GM11168 (cell line): ENCODE data around the gene DLL1.
"Not testable (repeated sequence)": the region's sequence is repeated elsewhere in the genome, so short reads cannot be mapped to it uniquely, and the experiment has no call there.

Experiments used
- in situ Hi-C: fragments of 300-500 bp; cut with MboI; formaldehyde crosslinking; loops from one replicate; pipeline ENCODE4 v1.12.0; 2022; ENCODE audit warnings: low sequenced_read_pairs; ENCODE audit not compliant: unreplicated experiment

The DLL1 gene

DNA sequence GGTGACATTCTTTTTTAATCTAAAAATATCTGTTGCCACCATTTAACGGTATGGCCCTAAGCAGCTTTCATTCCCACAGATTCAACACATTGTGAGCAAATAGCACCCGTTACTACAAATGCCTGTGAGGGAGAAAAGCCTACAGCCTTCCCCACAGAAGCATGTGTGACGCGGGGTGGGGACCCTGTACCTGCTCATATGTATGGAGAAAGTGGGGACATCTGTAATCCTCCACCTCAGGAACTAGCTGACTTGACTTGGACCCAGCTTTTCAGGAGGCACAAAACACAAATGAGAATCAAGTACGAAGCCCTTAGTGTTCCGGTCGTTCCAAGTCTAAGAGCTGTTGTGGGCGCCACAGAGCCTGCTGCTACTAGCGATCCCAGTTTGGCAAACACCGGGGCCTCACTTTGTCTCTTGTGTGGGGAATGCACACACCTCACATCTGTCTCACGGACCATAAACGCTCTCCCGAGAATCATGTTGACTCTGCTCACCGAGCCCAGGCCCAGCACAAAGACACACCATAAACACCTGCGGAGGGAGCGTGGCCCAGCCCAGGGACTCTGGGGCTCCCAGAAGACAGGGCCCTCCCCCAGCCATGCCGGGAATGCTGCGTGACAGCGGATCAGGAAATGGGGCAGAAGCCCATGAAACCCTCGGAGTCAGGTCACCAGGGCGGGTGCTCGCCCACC is 21.6 kb downstream of the DLL1 start:
- in situ Hi-C loops = no loop called here

DNA sequence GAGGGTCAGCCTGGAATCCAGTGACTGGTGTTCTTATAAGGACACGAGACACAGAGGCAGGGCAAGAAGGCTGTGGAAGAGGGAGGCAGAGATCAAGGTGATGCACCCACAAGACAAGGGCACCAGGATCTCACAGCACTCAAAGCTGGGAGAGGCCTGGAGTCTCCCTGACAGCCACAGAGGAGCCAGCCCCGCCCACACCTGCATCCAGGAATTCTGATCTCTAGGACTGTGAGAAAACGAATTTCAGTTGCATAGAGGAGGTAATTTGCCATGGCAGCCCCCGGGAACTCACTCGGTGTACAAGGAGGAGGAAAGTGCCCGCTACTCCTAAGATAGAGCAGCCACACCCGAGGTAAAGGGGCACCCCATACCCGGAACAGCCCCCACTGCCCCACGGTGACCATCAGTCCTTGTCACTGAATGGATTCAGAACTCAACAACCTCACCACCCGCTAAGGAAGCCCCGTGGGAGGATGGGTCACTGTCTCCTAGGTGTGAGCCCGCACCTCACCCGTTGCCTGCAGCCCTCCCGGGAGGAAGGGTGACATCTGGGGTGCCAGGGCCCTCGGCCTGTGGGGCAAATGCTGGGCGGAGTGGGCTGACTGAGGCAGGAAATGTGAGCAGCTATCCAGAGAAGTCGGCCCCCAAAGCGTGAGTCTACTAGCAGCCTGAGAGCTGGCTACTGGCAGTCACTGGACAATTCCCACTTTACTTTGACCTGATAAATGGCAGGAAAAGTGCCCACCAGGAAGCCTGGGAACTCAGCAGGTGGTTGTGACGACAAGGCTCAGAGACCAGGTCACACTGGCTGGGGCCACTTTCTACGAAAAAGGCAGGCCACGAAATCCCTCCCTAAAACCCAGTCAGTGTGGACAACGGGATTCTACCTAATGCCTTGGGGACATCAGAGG is 22.4 kb downstream of the DLL1 start:
- in situ Hi-C loops = no loop called here

DNA sequence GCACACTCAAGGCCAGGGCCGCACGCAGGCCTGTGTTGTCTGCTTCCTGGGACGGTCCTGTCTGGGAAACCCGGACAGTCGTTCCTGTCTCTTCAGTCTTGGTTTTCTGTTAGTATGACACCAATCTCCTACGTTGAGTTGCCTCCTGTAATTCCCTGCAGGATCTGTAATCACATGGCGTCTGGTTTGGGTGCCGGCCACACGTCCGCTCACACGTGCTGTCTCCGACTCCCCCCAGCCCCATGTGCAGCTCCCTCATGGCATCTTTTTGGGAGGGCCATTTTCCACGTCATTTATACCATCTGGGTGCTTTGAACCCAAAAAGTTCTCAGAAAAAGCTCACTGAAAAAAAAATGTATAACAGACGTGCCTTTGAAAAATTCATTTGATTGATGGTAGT is 23.2 kb downstream of the DLL1 start:
- in situ Hi-C loops = no loop called here

DNA sequence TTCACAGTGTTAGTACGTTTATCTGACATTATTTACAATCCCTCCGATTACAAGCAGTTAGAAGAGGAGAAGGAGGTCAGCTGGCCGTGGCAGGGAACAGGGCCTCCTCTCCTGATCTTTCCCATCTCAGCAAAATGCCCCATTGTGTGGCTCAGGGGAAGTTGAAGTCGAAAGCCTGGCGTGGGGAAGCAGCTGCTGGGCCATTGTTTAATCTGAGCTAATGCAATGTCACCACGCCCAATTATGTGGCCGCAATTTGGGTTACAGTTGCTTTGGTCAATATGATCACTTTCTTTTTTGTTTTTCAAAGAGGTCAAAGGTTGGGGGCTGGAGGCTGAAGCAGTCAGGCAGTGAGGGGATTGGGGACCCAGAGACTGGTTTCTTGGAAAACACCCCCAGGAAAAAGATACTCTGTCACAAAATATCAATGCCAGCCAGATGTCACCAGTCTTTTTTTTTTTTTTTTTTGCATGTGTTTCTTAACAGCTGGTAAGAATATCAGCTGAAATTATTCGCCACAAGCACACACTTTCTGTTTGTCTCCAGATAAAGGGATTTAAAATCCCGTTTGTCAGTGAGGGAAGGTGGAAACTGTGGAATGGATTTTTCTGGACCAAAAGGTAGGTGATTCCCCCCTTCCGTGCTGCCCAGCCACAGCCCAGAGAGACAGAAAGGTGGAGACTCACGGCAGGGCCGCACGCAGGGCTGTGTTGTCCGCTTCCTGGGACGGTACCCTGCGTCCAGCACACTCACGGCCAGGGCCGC is 24.6 kb downstream of the DLL1 start:
- in situ Hi-C loops = no loop called here

DNA sequence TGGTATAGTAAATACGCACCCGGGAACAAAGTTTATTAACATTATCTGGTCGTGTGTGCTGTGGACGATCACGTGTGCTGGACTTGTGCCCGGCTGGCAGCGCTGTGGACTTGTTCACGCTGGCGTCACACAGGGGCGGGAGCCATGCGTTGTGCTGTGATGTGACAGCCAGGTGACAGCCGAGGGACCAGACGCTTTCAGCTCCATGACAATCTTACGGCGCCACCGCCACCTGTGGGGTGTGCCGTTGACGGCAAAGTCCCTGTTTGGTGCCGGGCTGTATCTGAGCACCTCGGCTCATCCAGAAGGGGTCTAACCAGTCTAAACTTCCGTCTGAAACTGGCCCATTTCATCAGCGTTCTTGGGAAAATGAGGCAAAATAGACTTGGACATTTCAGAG is 25.2 kb downstream of the DLL1 start:
- in situ Hi-C loops = no loop called here

DNA sequence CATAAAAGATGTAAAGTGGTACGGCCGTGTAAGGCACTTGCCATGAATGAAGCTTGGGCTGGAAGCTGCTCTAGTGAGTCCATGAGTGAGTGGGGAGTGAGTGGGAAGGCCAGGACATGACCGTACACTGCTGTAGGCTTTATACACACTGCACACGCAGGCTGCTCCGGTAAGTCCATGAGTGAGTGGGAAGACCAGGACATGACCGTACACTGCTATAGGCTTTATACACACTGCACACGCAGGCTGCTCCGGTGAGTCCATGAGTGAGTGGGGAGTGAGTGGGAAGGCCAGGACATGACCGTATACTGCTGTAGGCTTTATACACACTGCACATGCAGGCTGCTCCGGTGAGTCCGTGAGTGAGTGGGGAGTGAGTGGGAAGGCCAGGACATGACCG is 26.2 kb downstream of the DLL1 start:
- in situ Hi-C loops = not testable (repeated sequence)

DNA sequence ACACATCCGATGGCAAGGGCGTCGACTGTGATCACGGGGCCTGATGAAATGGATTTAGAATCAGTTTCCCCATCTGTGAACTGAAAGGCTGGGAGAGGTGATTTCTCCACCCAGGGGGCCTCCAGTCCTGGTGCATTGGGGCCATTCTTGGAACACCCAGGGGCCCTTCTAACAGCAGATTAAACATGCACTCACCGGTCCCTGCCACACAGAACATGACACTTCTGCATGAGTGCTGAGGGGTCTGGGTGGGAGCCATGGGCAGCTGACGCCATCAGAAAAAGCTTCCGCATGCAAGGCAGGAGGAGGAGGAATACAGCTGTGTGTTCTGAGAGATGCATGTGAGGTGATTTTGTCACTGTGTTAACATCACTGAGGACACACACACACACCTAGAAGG is 26.8 kb downstream of the DLL1 start:
- in situ Hi-C loops = no loop called here

DNA sequence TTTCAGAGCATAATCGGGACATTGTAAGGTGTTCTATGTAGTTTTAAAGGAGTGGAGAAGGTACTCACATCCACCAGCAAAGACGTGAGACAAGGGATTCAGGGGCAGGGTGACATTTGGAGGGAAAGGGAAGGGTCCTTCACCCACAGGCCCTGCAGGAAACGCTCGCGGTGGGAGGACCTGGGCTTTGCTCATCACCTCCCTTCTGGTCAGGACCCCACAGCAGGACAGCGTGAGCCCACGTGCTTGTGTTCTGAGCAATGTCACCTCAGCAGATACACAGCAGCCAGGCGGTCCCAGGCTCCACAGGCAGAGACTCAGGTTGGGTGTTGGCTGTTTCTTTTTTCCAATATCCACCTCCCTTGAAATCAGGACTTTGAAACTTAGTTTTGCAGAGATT is 27.5 kb downstream of the DLL1 start:
- in situ Hi-C loops = no loop called here

DNA sequence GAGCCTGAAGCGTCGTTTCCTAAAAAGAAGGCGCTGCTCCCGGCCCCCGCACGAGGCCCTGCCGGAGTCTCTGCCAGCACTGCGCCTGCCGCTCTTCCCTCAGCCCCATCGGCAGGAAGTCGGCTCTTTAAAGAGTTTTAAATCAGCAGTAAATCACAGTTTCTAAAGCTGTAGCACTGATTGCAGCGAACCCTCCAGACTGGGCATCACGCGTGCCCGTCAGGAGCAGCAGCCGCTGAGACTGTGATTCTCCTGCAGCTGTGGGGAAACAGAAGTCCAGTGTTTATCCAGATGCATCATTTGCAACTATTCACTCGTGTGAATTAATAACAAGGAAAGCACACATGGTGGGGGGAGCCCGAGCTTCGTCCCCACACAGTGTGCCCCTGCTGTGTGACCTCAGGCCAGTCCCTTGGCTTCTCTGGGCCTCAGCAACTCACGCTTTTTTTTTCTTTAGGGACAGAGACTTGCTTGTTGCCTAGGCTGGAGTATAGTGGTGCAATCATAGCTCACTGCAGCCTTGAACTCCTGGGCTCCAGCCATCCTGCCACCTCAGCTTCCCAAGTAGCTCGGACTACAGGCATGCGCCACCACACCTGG is 28.3 kb downstream of the DLL1 start:
- in situ Hi-C loops = no loop called here

DNA sequence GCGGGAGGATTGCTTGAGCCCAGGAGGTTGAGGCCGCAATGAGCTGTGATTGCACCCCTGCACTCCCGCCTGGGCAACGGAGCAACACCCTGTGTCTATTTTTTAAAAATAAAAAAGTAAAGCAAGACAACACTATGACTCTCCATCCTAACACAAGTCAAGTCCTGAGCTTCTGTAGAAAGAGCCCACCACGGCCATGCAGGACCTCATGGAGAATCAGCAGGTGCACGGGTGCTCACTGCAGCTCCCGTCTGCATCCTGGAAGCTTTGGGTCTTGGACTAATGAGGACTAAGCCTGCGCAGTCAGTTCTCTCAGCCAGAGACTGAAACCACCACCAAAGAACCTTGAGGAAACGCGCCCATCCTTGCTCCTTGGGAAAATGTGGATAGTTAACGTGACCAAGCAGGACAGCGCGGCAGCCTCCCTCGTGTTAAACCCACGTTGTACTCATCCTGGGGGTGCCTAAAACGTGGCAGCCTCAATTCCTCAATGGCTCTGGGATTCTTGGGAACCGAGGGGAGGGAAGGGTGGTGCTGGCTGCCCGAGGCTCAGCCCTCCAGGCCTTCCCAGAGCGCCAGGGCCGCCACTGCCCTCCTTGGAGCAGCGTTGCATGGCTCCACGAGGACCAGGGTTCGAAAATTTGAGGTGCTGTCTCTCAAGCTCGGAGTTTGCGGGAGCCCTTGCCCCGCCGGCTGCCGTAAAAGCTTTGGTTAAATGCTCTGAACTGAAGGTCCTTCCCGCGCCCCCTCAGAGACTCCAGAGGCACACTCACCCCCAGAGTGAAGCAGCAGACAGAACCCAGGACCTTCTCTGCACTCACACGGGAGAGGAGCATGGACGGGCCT is 29.0 kb downstream of the DLL1 start:
- in situ Hi-C loops = no loop called here

DNA sequence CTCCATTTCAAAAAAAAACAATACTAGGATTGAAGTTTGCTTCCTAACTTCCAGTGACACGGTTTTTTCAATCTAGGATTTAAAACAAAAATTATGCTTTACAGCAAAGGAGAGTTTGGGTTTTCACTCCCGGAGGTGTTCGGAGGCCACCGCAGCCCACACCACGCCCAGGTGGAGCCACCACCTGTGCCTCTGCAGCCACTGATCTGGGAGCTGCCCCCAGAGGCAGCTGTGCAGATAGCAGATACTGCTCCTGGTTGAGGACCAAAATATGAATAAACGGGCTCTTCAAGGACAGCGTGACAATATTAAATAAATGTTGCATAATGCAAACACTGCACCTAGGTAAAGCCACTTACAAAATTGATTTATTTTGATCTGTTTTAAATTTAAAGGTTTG is 30.2 kb downstream of the DLL1 start:
- in situ Hi-C loops = no loop called here

DNA sequence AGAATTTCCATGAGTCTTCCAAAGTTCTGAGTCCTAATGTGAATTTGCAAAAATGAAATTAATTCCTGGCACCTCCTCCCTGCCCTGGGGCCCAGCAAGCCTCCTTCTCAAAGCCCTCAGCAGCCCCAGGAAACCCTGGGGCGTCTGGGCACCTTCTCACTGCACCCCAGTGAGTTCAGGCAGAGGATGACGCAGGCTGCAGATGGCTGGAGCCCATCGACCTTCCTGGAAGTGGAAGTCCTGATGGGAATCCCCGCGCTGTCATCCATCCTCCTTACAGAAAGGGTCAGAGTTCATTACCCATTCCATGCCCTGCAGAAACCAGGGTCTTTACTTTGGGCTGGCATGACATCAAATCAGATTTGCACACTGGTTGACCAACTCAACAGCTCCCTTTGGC is 31.6 kb downstream of the DLL1 start:
- in situ Hi-C loops = no loop called here

DNA sequence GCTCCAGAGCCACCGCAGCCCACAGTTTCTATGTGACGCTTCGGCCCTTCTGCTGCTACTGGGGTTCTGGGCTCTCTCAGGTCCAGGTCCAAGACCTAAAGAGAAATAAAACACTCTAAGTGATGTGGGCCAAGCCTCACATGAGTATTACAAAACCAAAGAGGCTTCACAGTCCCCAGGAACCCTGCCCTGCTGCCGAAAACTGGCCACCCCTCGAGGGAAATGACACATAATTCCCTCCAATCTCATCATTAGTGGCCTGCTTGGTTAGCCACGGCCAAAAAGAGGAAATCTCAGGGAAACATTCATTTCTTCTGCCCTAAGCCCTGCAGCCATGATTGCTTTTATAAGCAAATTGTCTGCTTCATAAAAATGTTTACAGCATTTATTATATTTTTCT is 32.5 kb downstream of the DLL1 start:
- in situ Hi-C loops = no loop called here

DNA sequence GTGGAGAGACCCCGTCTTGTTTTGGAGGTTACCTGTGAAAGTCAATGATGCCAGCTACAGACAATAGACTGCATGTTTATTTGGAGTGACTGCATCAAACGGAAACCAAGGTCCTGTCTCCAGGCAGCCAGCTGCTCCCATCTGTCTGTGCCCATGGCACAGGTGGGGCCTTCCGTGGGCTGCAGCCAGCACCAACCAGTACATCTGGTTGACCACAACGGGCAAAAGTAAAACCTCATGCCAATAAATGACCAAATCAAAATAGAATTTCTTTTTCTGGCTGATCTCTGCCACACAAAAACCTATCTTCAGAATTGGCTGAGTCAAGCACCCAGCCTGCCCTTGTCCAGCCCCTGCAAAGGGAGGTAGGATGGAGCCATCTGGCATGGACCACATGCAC is 33.5 kb downstream of the DLL1 start:
- in situ Hi-C loops = no loop called here

DNA sequence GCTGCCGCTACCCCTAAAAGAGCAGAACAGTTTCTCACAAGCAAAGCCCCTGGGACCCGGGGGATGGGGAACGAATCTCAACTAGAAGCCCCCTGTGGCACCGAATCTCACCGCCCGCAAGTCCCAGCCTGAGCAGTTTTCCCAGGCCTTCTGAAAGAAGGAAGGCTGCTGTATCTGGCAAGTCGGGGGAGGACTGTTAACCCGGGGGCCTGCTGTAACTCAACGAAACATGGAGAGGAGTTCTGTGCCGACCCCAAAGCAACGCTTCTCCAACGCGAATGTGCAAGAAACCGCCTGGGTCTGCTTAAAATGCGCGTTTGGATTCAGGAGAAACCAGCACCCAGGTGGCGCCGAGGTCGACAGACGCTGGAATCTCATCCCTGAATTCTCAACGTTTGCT is 34.2 kb downstream of the DLL1 start:
- in situ Hi-C loops = no loop called here

DNA sequence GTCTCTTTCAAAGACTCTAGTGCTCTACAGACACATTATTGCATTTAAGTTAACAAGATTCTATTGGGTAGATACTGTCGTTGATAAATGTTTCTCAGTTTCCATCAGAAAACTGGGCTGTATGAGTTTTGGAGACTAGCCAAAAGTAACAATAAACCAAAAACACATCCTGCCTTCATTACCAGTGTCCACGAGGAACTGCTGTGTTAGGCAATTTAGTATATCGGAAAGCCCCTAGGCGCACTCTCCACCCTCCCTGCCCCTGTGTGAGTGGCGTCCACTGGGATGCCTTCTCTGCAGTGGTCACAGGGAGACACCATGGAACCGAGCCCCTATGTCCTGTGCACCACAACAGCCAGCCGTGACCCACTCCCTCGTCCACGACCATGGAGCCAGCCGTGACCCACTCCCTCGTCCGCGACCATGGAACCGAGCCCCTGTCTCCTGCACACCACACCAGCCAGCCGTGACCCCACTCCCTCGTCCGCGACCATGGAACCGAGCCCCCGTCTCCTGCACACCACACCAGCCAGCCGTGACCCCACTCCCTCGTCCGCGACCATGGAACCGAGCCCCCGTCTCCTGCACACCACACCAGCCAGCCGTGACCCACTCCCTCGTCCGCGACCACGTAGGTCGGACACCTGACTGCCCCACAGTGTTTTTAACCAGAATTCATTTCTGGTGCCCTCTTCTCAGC is 35.3 kb downstream of the DLL1 start:
- in situ Hi-C loops = no loop called here

DNA sequence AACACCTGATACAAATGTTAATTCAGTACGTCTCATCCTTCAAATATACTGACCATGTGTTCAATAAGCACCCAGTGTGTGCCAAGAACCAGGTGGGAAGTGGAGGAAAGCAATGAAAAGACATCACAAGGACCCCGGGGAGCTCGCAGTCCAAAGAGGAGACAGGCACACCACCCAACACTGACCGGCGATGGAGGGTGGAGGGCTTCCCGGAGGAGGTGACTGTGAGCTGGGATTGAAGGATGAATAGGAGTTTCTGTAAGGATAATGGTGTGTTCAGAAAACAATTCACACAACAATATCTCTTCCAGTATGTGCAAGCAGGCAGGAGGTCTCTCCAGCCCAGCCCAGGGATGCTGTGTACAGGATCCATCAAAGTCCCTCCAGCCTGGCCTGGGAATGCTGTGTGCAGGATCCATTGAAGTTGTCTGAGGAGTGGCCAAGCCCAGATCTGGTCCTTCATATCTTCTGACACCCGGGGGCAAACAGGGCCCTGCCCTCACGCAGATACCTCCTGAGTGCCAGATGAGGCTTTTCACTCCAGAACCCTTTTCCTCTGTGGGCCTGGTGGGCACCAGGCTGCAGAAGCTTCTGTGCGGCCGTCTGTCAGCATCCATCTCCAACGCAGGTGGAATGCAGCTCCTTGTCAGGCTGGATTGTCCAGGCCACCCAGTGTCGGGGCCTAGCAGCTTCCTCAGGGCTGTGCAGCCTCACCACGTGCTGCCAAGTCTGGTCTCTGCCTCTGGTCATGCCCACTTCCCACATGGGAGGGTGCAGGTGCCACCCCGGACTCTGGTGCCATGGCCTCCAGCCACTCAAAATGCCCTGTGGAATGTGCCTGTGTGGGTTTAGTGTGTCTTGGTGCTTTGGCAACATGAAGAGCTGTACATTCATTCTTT is 36.3 kb downstream of the DLL1 start:
- in situ Hi-C loops = no loop called here

DNA sequence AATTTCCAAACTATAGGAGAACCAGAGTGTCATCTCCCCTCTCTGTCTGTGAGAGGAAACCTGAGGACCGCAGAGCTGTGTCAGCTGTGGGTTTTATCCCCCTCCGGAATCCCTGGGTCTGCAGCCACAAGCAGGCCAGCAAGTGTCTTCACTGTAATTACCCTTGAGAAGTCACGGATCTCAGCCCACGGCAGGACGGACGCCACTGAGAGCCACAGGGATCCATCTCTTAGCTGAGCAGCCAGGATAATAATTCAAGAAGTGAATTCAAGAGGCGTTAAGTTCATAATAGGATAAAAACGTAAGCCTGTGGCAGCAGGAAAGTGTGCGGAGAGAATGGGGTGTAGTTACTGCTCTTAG is 37.0 kb downstream of the DLL1 start:
- in situ Hi-C loops = no loop called here
